Muscle of arm (tissue), 12 donors: ENCODE data around the gene GPA33. TPM values are rescaled to one million over a fixed set of nuclear protein-coding genes. Genes with fewer than 3 reads are reported as not detected.
"Not testable (repeated sequence)": the region's sequence is repeated elsewhere in the genome, so short reads cannot be mapped to it uniquely, and the experiment has no call there.

Experiments
- DNase-seq: peaks from one replicate; pipeline ENCODE4 v3.0.0-alpha.2; 2013
- polyA plus RNA-seq, 12 donors: library from polyadenylated mRNA; unstranded; fragments of 120-200 nt; gene quantifications; one replicate each; pipeline ENCODE4 v1.2.1, GENCODE V29; 2013; ENCODE audit not compliant: insufficient read length in 12 of 12

The GPA33 gene
- polyA plus RNA-seq, 12 donors: 0.12 to 22.3 (median 0.19) TPM; not detected in 2

DNA sequence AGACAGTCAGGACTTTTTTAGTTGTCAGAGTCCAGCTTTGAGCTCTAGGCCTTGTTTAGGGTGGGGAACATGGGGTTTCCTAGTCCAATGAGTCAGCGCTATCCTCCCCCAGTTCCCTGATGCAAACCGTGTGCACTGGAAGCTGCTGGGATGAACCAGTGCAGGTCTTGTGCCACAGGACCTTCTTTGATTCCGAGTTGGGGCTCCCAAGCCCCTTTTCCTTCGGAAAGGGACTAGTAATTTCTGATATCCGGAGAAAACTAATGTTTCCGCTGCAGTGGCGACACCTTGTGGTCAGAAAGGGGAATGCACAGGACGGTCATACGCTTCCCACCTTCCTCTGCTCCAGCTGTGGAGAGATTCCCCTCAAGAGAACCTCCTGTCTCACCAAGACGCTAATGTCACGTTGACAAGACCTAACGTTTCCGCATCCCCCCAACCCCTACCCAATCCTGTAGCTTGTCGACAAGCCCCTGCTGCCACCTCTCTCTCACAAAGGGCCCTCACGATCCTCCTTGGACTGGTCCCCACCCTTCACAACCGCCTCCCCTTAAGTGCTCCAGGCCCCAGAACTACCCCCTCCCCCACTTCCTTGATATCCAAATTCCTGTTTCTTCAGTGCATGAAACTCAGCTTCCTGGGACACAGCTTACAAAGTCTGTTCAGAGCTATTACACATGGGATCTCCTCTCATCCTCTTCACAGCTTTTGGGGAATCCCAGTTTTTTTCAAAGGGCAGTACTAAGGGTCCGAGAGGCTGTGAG, 30.9 kb downstream of the GPA33 start:
- peak; percentile 79 for DNase-seq

DNA sequence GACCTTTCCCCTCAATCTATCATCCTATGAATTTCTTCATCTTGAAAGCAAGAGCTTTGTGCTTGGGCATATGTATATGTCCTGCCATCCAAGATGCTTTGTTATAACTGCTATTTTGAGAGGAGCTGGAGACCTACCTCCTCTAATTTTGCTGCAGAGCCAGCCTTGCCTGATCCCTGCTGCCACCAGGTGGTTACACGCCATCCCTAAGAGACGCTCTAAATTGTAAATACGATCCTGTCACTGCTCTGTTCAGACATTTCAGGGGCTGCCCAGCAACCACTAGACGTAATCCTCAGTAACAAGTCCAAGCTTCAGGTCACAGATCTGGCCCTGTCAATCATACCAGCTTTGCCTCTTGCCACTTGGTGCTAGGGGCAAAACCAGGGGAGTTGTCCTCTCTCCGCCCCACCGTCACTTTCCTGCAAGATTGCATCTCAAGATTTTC, 32.9 kb downstream of the GPA33 start:
- DNase-seq: no peak

DNA sequence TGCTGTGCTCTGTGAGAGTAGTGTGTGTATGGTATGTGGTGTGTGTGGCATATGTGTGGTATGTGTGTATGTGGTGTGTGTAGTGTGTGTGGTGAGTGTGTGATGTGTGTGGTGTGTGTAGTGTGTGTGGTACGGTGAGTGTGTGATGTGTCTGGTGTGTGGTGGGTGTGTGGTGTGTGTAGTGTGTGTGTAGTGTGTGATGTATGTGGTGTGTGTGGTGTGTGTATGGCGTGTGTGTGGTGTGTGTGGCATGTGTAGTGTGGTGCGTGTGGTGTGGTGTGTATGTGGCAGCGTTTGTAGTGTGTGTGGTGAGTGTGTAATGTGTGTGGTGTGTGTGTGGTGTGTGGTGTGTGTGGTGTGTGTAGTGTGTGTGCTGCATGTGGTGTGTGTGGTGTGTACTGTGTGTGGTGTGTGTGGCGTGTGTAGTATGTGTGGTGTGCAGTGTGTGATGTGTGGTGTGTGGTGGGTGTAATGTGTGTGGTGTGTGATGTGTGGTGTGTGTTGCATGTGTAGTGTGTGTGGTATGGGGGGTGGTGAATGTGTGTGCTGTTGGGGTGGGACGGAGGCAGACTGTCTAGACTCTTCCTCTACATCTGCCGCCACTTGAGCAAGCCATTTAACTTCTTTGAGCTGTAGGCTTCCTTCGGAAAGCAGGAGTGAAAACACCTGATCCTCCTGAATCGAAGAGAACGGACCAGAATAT, 33.5 kb downstream of the GPA33 start:
- DNase-seq: no peak

DNA sequence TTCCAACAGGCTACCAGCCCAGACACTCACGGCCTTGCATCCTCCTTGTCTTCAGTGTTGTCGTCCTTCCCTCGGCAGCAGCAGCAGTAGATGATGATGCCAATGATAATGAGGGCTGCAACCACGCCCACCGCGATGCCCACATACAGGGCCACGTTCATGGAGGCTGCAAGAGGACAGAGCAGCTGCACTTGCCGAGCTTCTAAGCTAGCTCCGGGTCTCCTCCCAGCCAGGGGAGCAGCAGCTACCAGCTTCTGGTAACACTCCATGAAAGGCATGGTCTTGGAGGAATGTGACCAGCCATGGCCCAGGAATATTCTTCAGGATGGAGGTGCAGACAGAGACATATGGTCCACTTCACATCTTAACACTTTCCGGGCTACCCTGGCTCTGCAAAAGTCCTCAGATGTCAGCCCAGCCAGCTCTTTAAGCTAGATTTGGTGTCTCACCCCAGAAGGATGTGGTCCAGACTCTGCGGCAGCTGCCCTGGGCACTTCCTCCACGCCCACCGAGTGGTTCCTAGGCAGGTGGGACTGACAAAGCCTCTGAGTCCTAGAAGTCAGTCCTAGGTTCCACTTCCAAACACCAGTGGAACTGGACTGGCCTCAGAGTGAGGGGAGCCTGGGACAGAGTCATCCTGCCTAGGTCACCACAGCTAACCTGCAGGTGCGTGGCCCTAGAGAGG, 35.1 kb downstream of the GPA33 start:
- DNase-seq: no peak

DNA sequence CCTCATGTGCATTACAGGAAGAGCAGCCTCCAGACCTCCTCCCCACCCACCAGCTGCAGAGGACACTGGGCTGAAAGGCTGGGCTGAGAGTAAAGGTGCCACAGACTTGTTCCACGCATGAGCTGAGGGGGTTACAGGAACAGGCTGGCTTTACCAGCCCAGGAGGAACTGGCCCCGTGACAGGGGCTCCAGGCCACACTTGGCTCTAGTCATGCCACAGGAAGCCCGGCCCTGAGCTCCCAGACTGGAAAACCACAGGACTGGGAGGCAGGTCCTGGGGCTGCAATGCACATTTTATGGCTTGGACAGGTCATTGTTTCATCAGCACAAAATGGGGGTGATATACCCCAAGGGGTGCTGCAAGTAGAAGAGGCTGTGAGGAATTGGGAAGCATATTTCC, 35.6 kb downstream of the GPA33 start:
- no peak for DNase-seq

DNA sequence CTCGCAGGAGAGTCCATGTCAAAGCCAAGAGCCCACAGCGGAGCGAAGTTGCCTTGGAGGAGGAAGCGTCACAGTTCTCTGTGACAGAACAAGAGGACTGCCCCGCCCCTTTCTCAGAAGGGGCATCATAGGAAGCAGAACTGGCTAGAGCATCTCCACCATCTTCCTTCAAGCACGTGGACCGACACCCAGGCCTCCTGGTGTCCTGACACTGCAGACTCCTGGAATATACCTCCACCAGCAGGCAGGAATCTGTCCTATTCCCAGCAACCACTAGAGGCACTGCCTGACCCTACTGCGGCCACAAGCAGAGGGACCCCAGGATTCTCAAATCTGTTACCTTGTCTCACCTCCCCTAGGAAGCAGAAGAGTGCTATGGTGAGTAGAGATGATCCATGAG, 37.8 kb downstream of the GPA33 start:
- no peak for DNase-seq

DNA sequence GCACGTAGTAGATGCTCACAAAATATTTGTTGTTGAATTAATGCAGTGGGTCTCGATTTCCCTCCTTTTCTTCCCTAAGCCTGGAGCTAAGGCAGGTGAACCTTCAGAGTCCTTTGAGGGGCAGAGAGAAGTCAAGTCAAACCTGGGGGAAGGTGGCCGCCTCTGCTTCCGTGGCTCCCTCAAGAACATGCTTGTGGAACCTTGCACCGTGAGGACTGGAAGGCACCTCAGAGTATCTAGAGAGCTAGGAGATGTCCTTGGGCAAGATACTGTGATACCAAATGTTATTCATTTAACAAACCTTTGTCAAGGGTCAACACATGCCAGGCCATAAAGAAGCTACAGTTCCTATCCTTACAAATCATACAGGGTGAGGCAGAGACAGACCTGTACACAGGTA, 38.3 kb downstream of the GPA33 start:
- no peak for DNase-seq

DNA sequence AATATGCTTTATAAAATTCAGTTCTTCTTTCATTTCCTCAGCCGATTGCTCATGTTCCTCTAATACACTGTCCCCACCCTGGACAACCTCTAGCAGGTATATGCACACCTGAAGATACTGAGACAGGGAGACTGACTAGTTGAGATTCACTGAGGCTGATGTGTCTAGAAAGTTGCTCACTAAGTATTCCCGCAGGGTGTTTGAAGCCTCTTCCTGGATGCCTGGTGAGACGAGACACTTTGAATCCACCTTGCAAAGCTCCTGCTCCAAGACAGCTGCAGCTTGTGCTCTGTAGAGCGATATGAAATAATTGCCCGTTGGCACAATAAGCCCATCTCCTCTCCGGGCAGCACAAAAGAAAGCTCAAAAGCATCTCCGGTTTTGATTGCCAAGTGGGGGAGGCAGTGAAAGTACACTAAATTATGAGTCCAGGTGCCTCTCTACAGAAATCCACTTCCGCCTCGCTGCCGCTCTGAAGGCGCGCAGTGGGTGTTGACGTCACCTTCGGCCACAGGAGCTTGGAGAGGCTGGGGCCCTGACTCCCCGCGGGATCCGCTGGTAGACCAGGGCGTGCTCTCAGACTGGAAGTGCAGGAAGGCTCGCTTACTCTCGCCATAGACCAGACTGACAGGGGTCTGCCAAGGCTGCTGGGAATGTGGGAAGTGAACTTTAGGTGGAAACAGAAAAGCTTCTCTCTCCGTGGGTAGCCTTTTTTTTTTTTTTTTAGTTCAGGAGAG, 46.3 kb downstream of the GPA33 start:
- peak; percentile 13 for DNase-seq

DNA sequence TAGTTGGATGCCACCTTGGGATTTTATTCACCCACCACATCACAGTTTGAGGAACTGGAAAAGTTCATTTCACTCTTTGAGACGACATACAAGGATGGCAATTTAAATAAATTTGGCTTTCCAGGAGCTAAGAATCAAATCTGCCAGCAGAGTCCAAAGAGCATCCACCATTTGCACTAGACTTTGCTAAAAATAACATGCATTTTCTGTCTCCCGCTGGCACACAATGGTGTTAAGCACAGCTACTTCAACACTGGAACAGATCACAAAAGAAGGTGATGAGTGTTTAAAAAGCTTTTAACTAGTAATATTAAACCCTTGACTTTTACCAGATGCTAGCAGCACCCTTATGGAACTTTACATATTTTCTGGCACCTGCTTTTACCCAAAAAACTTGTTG, 56.5 kb downstream of the GPA33 start:
- DNase-seq: no peak

DNA sequence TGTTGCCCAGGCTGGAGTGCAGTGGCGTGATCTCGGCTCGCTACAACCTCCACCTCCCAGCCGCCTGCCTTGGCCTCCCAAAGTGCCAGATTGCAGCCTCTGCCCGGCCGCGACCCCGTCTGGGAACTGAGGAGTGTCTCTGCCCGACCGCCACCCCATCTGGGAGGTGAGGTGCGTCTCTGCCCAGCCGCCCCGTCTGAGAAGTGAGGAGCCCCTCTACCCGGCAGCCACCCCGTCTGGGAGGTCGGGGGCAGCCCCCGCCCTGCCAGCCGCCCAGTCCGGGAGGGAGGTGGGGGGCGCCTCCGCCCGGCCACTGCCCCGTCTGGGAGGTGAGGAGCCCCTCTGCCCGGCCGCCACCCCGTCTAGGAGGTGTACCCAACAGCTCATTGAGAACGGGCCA, 60.6 kb downstream of the GPA33 start:
- not testable (repeated sequence) for DNase-seq

DNA sequence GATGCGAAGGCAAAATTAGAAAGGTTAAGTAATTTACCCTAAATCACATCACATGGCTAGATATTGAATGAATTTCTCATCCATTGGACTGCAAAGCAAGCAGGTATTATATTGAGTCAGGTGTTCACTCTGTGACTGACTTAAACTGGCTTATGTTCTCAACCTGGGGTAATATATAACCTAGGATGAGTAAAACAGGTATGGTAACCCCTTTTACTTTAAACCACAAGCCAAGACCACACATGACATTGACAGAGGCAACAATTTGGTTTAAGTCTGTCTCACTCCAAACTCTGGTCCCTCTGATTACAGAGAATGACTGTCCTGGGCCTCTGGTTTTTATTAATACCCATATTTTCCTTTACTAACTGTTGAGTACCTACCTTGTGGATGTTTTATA, 67.8 kb downstream of the GPA33 start:
- no peak for DNase-seq

DNA sequence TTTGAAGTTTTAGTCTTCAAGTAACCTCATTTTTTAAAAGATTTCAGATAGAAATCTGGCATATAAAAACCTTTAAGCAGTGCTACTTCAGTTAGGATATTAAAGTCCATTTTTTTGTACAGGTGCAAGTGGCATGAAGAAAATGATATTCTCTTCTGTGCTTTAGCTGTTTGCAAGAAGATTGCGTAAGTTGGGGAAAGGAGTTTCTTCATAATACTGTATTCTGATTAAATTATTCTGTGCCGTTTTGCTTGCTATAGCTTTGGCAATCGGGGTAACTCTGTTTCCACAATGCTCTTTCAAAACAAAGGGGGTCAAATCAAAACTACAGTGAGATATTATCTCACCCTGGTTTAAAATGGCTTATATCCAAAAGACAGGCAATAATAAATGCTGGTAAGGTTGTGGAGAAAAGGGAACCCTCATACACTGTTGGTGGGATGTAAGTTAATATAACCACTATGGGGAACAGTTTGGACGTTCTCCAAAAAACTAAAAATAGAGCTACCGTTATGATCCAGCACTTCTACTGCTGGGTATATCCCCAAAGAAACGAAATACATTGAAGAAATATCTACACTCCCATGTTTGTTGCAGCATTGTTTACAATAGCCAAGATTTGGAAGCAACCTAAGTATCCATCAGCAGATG, 74.0 kb downstream of the GPA33 start:
- DNase-seq: no peak

DNA sequence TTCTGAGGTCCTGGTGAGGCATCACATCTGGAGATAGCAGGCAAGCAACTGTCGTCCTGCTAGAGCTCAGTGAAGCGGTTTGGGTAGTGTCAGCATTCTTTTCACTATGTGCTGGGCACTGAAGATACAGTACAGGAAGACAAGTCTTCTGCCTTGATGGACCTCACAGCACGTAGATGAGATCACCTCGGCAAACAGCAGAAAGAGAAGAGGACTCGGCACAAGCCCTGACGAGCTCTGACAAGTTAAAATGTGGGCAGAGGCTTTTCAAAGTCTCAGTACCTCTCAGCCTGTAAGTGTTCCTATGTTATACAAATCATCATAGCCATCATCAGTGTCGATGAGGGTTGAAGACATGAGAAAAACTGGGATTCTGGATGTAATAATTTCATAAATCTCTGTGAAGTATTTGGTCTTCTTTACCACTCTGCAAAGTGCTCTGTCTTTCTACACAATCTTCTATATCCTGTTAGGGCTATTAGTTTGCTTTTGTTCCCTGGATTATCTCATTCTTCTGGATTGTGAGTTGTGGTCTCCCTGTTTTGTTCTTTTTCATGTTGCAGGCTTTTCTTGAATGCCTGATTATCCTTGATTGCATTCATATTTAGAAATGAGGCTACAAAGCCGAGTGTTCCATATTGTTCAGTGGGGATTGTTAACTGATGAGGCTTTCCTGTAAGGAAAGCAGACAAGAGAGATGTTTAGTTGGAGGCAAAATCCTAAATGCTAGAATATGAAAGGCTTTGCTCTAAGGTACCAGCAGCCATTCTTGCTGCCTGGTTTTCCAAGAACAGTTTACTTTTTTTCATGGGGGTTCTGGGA, 76.9 kb downstream of the GPA33 start:
- DNase-seq: no peak

DNA sequence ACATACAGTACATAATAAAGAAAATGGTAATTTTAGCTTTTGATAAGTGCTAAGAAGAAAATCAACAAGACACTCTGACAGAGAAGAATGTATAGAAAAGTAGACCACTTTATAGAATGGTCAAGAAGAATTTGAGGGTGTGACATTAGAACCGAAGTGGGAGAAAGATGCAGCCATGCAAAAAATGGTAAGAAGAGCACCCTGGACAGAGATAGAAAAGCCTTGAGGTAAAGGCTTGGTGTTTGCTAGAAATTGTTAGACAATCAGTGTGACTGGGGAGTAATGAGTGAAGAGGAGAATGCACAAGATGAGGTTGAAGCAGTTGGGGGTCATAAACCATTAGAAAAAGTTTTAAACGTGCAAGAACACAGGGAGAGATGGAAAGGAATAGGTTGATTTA, 77.6 kb downstream of the GPA33 start:
- DNase-seq: no peak

DNA sequence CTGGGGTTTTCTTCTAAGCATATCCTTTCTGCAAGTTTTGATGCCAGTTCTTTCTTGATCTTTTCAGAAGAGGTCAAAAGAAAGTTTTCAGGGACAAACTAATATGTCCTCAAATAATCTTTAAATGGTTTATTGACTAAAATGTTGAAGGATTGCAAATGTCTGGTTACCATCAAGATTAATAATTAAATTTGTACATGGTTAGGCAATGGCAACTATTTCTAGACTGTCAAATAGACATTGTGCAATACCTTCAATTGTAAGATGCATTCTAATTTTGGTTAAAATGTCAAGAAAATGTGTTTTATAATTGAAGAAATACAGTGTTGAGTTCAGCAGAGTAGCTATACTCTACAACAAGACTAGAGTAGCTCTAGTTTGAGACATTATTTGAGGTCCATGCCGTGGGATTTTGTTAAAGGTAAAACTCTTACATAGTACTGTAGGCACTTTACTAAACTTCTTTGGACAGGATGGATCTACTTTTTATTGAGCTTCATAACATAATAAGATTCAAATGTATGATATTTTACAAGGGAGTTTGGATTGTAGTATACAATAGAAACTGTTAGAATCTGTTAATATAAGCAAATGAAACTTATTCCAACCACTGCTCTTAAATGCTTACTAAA, 78.5 kb downstream of the GPA33 start:
- no peak for DNase-seq

DNA sequence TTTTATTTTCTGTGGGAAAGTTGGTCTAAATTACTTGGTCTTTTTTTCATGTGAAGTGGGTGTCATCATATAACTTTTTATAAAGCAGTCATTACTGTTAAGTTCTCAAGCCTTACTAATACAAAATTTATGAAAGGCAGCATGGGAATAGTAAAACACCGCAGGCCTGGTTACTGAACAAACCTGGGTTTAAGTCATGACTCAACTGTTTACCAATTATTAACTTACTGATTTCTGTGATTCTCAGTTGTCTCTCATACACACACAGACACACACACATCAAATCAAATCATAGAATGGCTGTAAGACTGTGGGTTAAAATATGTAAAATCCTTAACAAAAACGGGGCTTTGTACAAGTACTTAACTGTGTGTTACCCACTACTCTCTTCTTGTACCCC, 86.5 kb downstream of the GPA33 start:
- no peak for DNase-seq
